ENCODE measurements around the gene ST6GALNAC4.

Gene ST6GALNAC4

DNA sequence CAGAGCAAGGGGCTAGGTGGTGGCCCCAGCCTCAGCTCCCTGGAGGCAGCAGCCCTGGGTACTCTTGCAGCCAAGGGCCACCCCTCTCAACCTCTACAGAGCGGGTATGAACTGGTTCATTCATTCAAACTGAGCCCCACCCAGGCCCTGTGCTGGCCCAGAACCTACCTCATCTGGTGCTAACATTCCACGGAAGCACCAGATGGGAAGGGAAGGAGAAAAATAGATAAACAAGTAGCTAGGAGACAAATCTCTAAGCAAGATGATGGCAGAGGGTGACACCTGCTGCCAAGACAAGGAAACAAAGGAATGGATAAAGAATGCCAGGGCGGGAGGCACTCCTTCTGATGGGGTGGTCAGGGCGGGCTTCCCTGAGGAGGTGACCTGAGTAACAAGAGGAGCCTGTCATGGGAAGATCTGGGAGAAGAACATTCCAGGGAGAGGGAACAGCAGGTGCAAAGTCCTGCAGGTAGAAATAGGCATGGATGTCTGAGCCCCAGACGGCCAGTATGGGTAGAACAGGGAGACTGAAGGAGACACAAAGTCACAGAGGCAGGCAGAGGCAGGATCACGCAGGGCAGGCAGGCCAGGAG is 6.1 kb downstream of the ST6GALNAC4 start:
- POLR2A ChIA-PET, result no interaction called here
- CTCF ChIA-PET, result interaction anchor here (1.3 to 1.4 kb wide), 2 partner anchors 41 to 176 kb away, joined by 6 read pairs; partner anchors contain the start of gene TOR2A

DNA sequence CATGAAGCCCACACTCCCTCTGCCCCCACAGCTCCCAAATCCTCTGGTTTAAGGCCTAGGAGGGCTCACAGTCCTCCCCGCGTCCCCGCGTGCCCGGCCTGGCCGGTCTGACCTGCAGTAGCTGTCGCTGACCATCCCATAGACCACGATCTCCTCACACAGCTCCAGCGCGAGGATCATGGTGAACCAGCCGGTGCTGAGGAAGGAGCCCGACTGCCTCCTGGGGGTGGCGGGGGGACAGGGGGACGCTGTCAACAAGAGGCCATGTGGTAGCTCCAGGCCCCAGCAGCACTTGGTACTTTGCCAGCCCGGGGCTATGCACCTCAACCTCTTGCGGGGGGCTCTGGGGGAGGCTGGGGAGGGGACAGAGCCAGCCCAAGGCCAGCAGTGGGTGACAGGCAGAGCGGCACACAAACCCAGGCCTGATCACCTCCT is 7.0 kb downstream of the ST6GALNAC4 start:
- TF ChIP-seq, protein P1, sequence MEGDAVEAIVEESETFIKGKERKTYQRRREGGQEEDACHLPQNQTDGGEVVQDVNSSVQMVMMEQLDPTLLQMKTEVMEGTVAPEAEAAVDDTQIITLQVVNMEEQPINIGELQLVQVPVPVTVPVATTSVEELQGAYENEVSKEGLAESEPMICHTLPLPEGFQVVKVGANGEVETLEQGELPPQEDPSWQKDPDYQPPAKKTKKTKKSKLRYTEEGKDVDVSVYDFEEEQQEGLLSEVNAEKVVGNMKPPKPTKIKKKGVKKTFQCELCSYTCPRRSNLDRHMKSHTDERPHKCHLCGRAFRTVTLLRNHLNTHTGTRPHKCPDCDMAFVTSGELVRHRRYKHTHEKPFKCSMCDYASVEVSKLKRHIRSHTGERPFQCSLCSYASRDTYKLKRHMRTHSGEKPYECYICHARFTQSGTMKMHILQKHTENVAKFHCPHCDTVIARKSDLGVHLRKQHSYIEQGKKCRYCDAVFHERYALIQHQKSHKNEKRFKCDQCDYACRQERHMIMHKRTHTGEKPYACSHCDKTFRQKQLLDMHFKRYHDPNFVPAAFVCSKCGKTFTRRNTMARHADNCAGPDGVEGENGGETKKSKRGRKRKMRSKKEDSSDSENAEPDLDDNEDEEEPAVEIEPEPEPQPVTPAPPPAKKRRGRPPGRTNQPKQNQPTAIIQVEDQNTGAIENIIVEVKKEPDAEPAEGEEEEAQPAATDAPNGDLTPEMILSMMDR (IDR thresholded peaks at IDR 0.05; ENCODE audit: control extremely low read depth, extremely low read depth, low read depth, missing control alignments), result no peak
- CTCF ChIA-PET, result interaction anchor here (1.4 kb wide), 1 partner anchor 175 kb away, joined by 6 read pairs; the partner anchor contains the start of gene TOR2A
- DNase-seq (ENCODE audit: extremely low spot score), result no peak
- POLR2A ChIA-PET, result no interaction called here

More for the DNA sequence above, 6.1 kb downstream of the ST6GALNAC4 start:
- TF ChIP-seq, protein P1 (IDR thresholded peaks at IDR 0.05; ENCODE audit: control extremely low read depth, extremely low read depth, low read depth, missing control alignments), result peak; percentile 25
- DNase-seq (ENCODE audit: extremely low spot score), result no peak

DNA sequence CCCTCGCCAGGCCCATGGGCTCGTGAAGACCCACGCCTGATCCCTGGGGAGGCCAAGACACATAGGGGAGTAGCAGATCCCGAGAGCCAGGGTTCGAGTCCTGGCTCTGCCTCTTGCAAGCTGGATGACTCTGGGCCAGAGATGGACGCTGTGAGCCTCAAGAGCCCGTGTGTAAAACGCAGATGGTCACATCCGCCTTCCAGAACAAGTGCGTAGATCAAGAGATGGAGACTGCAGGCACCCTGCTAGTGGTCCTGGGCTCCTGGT is 8.2 kb downstream of the ST6GALNAC4 start:
- POLR2A ChIA-PET, result no interaction called here
- TF ChIP-seq, protein P1 (IDR thresholded peaks at IDR 0.05; ENCODE audit: control extremely low read depth, extremely low read depth, low read depth, missing control alignments), result no peak
- DNase-seq (ENCODE audit: extremely low spot score), result no peak
- CTCF ChIA-PET, result no interaction called here

- ChIA-PET POLR2A (no interaction called here), CTCF (interaction anchor here (0.8 kb wide), 2 partner anchors 9 to 13 kb away, joined by 3 read pairs; partner anchors contain the start of gene ST6GALNAC4)
- TF ChIP-seq, protein P1 (IDR thresholded peaks at IDR 0.05; ENCODE audit: control extremely low read depth, extremely low read depth, low read depth, missing control alignments), result no peak
- DNase-seq (ENCODE audit: extremely low spot score), result no peak
These were observed 8.8 kb downstream of the ST6GALNAC4 start for GRCh38 chr9:127907867-127908659.

- ChIA-PET CTCF (interaction anchor here (0.9 to 1.7 kb wide), 6 partner anchors 9 to 118 kb away, joined by 3 to 7 read pairs (median 6); partner anchors contain the start of gene ST6GALNAC4), POLR2A (interaction anchor here (1.6 kb wide), 1 partner anchor 11 kb away, joined by 9 read pairs; the partner anchor contains the start of gene ST6GALNAC4)
- TF ChIP-seq, protein P1 (IDR thresholded peaks at IDR 0.05; ENCODE audit: control extremely low read depth, extremely low read depth, low read depth, missing control alignments), result no peak
- DNase-seq (ENCODE audit: extremely low spot score), result peak; percentile 62
These were observed 11.1 kb downstream of the ST6GALNAC4 start for GRCh38 chr9:127905788-127906191.

DNA sequence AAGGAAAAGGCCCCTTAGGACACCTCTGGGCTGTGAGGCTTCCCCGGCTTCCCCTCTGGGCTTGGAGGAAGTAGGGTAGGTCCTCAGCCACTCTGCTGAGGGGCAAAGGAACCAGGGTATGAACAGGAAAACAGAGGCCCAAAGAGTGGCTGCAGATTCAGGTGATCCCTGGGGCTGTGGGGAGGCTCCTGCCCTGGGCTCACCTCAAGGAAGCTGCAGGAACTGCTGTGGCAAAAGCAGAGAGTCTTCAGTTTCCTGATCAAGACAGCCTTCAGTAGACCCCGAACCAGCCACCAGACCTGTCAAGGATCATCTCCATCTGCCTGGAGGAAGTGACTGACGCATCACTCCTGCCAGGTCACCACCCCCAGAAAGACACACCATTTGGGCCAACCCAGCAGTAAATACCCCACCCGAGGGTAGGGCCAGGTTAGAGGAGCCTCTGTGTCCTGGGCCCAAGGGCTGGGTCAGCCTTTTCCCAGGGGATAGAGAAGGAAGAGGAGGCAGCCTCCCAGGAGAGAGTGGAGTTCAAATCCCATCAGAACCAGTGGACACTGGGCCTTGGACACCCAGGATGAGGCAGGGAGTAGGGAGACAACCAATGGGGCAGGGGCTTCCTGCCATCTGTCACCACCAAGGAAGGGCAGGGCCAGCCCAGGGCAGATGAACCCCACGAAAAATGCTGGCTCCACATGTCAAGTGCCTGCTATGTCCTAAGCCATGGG is 11.7 kb downstream of the ST6GALNAC4 start:
- TF ChIP-seq, protein P1 (IDR thresholded peaks at IDR 0.05; ENCODE audit: control extremely low read depth, extremely low read depth, low read depth, missing control alignments), result no peak
- ChIA-PET CTCF (interaction anchor here (1.1 to 1.7 kb wide), 4 partner anchors 12 to 117 kb away, joined by 4 to 7 read pairs (median 6); partner anchors contain the start of gene ST6GALNAC4), POLR2A (interaction anchor here (0.7 to 1.6 kb wide), 2 partner anchors 11 to 12 kb away, joined by 3 to 9 read pairs; partner anchors contain the start of gene ST6GALNAC4)
- peak; percentile 52 for DNase-seq (ENCODE audit: extremely low spot score)

All from GM10248 (cell line).